ENCODE results near the gene TBC1D16. TPM values are rescaled to one million over a fixed set of nuclear protein-coding genes. Genes with fewer than 3 reads are reported as not detected.

The TBC1D16 gene
- total RNA-seq, 2 experiments from 2014 or later = 8.3 to 10.4 TPM

GRCh38 chr17:80023481-80024205 lies 12.0 kb downstream of the TBC1D16 start:
- H3K9me3 Mint-ChIP-seq (ENCODE audit: low read depth) = no peaks in the 10 kb centered on the region
- H3K4me1 Mint-ChIP-seq = no peaks in the 10 kb centered on the region
- H3K27ac Mint-ChIP-seq = no peak overlapping the region
- CTCF ChIA-PET = no interaction called here
- H3K27me3 Mint-ChIP-seq = no peaks in the 10 kb centered on the region
- POLR2A ChIA-PET = no interaction called here
- H3K4me3 Mint-ChIP-seq = no peak overlapping the region
- DNase-seq (no peak), ATAC-seq (no peak)
- no peaks in the 10 kb centered on the region for H3K36me3 Mint-ChIP-seq (ENCODE audit: low read depth)
- intact Hi-C loops (cut with DNase I, micrococcal nuclease) = no loop called here

- H3K9me3 Mint-ChIP-seq (ENCODE audit: low read depth) = no peaks in the 10 kb centered on the region
- DNase-seq (no peak), ATAC-seq (no peak)
- intact Hi-C loops (cut with DNase I, micrococcal nuclease) = no loop called here
- POLR2A ChIA-PET = no interaction called here
- CTCF ChIA-PET = no interaction called here
- no peak overlapping the region for H3K4me3 Mint-ChIP-seq
- no peaks in the 10 kb centered on the region for H3K27me3 Mint-ChIP-seq
- H3K36me3 Mint-ChIP-seq (ENCODE audit: low read depth) = no peaks in the 10 kb centered on the region
- no peaks in the 10 kb centered on the region for H3K4me1 Mint-ChIP-seq
- no peak overlapping the region for H3K27ac Mint-ChIP-seq
Observed at GRCh38 chr17:80021600-80021999, 14.1 kb downstream of the TBC1D16 start.

GRCh38 chr17:80018917-80019651 lies 16.6 kb downstream of the TBC1D16 start:
- CTCF ChIA-PET = interaction anchor here (2.4 kb wide), 1 partner anchor 10 kb away, joined by 17 read pairs; no protein-coding TSS in a partner anchor
- POLR2A ChIA-PET = no interaction called here
- Mint-ChIP-seq H3K4me3 (no peak overlapping the region), H3K27me3 (no peaks in the 10 kb centered on the region), H3K4me1 (no peaks in the 10 kb centered on the region), H3K36me3 (ENCODE audit: low read depth) (no peaks in the 10 kb centered on the region), H3K9me3 (ENCODE audit: low read depth) (no peaks in the 10 kb centered on the region), H3K27ac (no peak overlapping the region)
- DNase-seq (no peak), ATAC-seq (no peak)
- intact Hi-C loops (cut with DNase I, micrococcal nuclease) = no loop called here

- ATAC-seq (no peak), DNase-seq (no peak)
- Mint-ChIP-seq H3K27ac (peak overlapping the region; percentile 10), H3K4me1 (no peaks in the 10 kb centered on the region), H3K27me3 (no peaks in the 10 kb centered on the region), H3K9me3 (ENCODE audit: low read depth) (no peaks in the 10 kb centered on the region), H3K4me3 (no peak overlapping the region), H3K36me3 (ENCODE audit: low read depth) (no peaks in the 10 kb centered on the region)
- ChIA-PET CTCF (interaction anchor here (0.8 to 2.4 kb wide), 5 partner anchors 9 to 19 kb away, joined by 3 to 17 read pairs (median 4); no protein-coding TSS in a partner anchor), POLR2A (interaction anchor here (0.7 to 0.8 kb wide), 2 partner anchors 10 to 277 kb away, joined by 10 to 11 read pairs; no protein-coding TSS in a partner anchor)
- intact Hi-C loops (cut with DNase I, micrococcal nuclease) = loop anchor here (1.0 kb wide), 1 partner anchor 10 kb away; no protein-coding TSS in a partner anchor
Observed at GRCh38 chr17:80017226-80018010, 18.3 kb downstream of the TBC1D16 start.

- Mint-ChIP-seq H3K36me3 (ENCODE audit: low read depth) (no peaks in the 10 kb centered on the region), H3K4me1 (peaks cover 2% of the 10 kb centered on the region), H3K9me3 (ENCODE audit: low read depth) (no peaks in the 10 kb centered on the region), H3K27ac (no peak overlapping the region), H3K4me3 (no peak overlapping the region), H3K27me3 (no peaks in the 10 kb centered on the region)
- intact Hi-C loops (cut with DNase I, micrococcal nuclease) = no loop called here
- CTCF ChIA-PET = interaction anchor here (0.7 kb wide), 1 partner anchor 8 kb away, joined by 3 read pairs; no protein-coding TSS in a partner anchor
- DNase-seq (no peak), ATAC-seq (no peak)
- POLR2A ChIA-PET = no interaction called here
Observed at GRCh38 chr17:80012765-80013741, 22.6 kb downstream of the TBC1D16 start.

- H3K4me1 Mint-ChIP-seq = peaks cover 2% of the 10 kb centered on the region
- ATAC-seq = no peak
- DNase-seq = no peak
- CTCF ChIA-PET = no interaction called here
- POLR2A ChIA-PET = no interaction called here
- intact Hi-C loops (cut with DNase I, micrococcal nuclease) = no loop called here
- no peak overlapping the region for H3K4me3 Mint-ChIP-seq
- no peaks in the 10 kb centered on the region for H3K36me3 Mint-ChIP-seq (ENCODE audit: low read depth)
- H3K27me3 Mint-ChIP-seq = no peaks in the 10 kb centered on the region
- no peak overlapping the region for H3K27ac Mint-ChIP-seq
- no peaks in the 10 kb centered on the region for H3K9me3 Mint-ChIP-seq (ENCODE audit: low read depth)
Observed at GRCh38 chr17:80011989-80012555, 23.6 kb downstream of the TBC1D16 start.

GRCh38 chr17:80010283-80010858 lies 25.3 kb downstream of the TBC1D16 start:
- H3K9me3 Mint-ChIP-seq (ENCODE audit: low read depth) = no peaks in the 10 kb centered on the region
- no peak for DNase-seq

GRCh38 chr17:80009391-80010282 lies 26.0 kb downstream of the TBC1D16 start:
- intact Hi-C loops (cut with DNase I, micrococcal nuclease) = loop anchor here in 1 of 2 experiments (5.0 kb wide), 4 partner anchors 73 to 243 kb away; partner anchors contain the start of genes EIF4A3 and GAA
- ChIA-PET CTCF (interaction anchor here (0.6 to 2.8 kb wide), 12 partner anchors 8 to 626 kb away, joined by 3 to 22 read pairs (median 4); no protein-coding TSS in a partner anchor), POLR2A (no interaction called here)
- Mint-ChIP-seq H3K4me3 (no peak overlapping the region), H3K27ac (no peak overlapping the region), H3K36me3 (ENCODE audit: low read depth) (no peaks in the 10 kb centered on the region), H3K9me3 (ENCODE audit: low read depth) (no peaks in the 10 kb centered on the region), H3K27me3 (no peaks in the 10 kb centered on the region), H3K4me1 (peaks cover 9% of the 10 kb centered on the region)
- ATAC-seq (no peak), DNase-seq (no peak)

More at GRCh38 chr17:80010283-80010858, 25.3 kb downstream of the TBC1D16 start:
- intact Hi-C loops (cut with DNase I, micrococcal nuclease) = no loop called here
- Mint-ChIP-seq H3K27me3 (no peaks in the 10 kb centered on the region), H3K36me3 (ENCODE audit: low read depth) (no peaks in the 10 kb centered on the region), H3K4me1 (peaks cover 9% of the 10 kb centered on the region), H3K27ac (no peak overlapping the region), H3K4me3 (no peak overlapping the region)
- ATAC-seq = no peak
- ChIA-PET POLR2A (no interaction called here), CTCF (interaction anchor here (0.5 to 1.0 kb wide), 5 partner anchors 13 to 193 kb away, joined by 3 to 5 read pairs (median 3); no protein-coding TSS in a partner anchor)

- ATAC-seq = no peak
- intact Hi-C loops (cut with DNase I, micrococcal nuclease) = loop anchor here in 1 of 2 experiments (1.0 to 5.0 kb wide), 5 partner anchors 27 to 243 kb away; partner anchors contain the start of genes CCDC40, EIF4A3 and GAA
- Mint-ChIP-seq H3K27me3 (no peaks in the 10 kb centered on the region), H3K36me3 (ENCODE audit: low read depth) (no peaks in the 10 kb centered on the region), H3K27ac (no peak overlapping the region), H3K4me1 (peaks cover 9% of the 10 kb centered on the region), H3K9me3 (ENCODE audit: low read depth) (no peaks in the 10 kb centered on the region), H3K4me3 (no peak overlapping the region)
- ChIA-PET CTCF (interaction anchor here (0.6 to 4.9 kb wide), 22 partner anchors 9 to 538 kb away, joined by 3 to 35 read pairs (median 4); no protein-coding TSS in a partner anchor), POLR2A (no interaction called here)
- no peak for DNase-seq
Observed at GRCh38 chr17:80008848-80009247, 26.8 kb downstream of the TBC1D16 start.
